DOHH2 (cell line): ENCODE results near the gene SLC47A2.

Experiments used
- CTCF ChIP-seq: fragments of 200-600 bp; sonication (generic); IDR thresholded peaks from one replicate; pipeline ENCODE4 v1.5.1; 2014; ENCODE audit warnings: antibody characterized with exemption, mild to moderate bottlenecking, low read depth, low read length; ENCODE audit not compliant: poor library complexity, severe bottlenecking
- EZH2phosphoT487 ChIP-seq: fragments of 200-600 bp; sonication (generic); IDR thresholded peaks from 2 replicates; pipeline ENCODE4 v1.6.1; 2017; ENCODE audit warnings: borderline replicate concordance, mild to moderate bottlenecking, antibody characterized with exemption, low read length, moderate library complexity, mixed read lengths

DNA sequence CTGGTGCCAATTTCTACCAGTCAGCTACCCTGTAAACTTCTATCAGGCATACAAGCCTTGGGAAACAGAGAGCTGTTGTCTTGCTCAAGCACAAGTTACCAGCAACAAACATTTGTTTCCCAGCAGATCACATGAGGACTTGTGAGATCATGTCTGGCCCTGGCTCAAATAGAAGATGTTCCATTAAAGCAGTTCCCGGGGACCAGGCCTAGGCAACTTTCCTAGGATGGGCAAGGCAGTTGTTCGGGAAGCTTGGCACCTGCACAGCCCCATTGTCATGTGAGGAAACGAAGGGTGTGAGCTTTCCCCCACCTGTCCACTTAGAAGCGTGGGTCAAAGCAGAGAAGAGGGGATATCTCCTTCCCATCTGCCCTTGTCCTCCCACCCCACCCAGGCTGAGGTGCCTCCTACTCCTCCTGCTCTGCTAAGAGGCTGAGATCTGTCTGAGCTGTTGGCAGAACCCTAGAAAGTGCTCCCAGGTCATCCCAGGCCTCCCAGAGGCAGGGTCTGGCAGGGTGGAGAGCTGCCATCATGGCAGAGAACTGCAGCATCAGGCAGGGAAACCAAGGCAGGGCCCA, 11.2 kb upstream of the SLC47A2 start:
- no peak for TF ChIP-seq CTCF
- TF ChIP-seq EZH2phosphoT487, result no peak
